Raji (cell line): ENCODE data around the gene EDA.

Experiments used
- POLR2A ChIP-seq: IDR thresholded peaks from 2 replicates; pipeline ENCODE4 v1.6.1; 2011; ENCODE audit warnings: low read depth, low read length, control low read depth; ENCODE audit not compliant: insufficient read depth

EDA gene

DNA sequence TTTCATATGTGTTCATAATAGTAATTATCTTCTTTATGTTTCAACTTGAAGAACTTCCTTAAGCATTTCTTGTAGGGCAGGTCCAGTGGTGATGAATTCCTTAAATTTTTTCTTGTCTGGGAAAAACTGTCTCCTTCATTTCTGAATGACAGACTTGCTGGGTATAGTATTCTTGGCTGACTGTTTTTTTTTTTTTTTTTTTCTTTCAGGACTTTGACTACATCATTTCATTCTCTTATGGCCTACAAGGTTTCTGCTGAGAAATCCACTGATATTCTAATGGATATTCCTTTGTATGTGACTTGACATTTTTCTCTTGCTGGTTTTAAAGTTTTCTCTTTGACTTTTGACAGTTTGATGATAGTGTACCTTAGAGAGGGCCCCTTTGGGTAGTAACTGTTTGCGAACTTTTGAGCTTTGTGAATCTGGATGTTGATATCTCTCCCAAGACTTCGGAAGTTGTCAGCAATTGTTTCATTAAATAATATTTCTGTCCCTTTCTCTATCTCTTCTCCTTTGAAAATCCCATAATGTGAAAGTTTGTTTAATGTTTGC lies 54.2 kb downstream of the EDA start:
- TF ChIP-seq POLR2A, result no peak

DNA sequence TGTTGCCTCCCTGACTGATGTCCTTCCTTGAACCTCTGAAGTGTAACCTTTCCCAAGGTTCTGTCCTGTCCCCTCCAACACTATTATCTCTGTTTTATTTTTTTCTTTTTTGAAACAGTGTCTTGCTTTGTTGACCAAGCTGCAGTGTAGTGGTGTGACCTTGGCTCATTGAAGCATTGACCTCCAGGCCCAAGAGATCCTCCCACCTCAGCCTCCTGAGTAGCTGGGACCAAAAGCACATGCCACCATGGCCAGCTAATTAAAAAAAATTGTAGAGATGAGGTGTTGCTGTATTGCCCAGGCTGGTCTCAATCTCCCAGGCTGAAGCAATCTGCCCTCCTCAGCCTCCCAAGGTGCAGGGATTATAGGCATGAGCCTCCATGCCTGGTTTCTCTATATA lies 59.0 kb downstream of the EDA start:
- no peak for TF ChIP-seq POLR2A

DNA sequence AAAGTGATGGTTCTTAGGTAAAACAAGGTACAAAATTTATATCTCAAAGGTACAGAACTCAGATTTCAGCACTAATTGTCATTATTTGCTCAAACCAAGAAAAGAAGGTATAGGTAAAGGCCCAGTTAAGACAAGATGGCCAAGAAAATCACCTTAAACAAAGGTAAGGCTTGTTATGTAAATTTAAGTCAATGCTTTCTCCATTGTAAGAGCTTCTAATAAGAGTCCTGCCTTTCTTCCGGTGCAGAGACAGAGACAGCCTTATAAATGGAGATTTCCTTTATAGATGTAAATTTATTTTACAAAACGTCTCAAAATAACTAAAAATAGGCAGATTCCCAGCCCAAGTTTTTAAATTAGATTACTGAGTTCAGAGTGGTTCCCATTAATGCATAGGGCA lies 89.9 kb downstream of the EDA start:
- TF ChIP-seq POLR2A, result no peak

DNA sequence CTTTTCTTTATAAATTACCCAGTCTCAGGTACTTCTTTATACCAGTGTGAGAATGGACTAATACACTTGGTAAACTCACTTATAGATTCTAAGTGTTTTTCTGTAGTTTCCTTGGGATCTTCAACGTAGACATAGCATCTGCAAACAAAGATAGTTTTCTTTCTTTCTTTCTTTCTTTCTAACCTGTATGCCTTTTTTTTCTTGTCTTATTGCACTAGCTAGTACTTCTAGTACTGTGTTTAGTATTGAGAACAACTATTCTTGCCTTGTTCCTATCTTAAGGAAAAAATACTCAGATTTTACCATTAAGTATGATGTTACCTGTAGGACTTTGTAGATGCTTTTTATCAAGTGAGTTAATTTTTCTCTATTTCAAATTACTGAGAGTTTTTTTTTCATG lies 102.2 kb downstream of the EDA start:
- TF ChIP-seq POLR2A, result no peak

DNA sequence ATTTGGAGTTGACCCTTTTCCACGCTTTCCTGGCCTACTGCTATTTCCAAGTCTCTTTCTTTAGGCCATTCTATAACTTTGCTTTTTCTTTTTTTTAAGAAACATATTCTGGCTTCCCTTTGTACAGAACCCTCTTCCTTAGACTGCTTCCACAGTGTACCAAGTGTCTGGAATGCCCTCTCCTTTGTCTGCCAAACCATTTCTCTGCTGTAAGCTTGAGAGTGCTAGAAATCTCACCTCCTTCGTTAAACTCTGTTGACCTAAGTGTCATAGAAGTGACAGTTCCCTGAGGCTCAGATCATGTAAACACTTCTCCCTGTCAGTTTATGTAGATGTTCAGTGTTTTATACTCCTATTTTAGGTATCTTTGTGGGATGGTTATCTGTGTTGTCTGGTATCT lies 108.4 kb downstream of the EDA start:
- TF ChIP-seq POLR2A, result no peak

DNA sequence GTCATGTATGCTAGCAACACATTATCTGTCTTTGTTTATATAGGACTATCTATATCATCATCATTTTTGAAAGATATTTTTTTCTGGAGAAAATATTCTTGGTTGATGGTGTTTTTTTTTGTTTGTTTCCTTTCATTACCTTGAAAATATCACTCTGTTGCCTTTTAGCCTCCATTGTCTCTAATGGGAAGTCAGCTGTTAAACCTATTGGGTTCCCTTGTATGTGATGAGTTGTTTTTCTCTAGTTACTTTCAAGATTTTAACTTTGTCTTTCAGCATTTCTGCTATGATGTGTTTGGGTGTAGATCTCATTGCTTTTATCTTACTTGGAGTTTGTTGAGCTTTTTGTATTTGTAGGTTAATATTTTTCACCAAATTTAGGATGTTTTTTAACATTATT lies 124.4 kb downstream of the EDA start:
- TF ChIP-seq POLR2A, result no peak

DNA sequence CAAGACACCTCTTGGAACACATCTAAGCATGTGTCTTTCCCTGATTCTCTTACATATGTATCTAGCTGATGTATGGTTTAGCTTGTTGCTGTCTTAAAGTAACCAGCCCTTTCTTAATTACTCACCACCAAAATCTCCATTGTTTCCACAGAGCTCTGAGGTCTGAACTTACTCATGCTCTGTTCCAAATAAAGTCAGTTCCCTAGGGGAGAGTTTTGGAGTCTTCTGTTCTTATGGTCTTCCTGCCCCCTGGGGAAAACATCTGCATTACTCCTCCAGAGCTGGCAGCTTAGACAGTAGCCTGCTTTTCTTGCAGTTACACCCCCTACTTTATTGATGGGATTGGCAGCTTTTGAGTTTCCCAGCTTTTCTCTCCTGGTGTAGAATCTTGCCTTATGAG lies 125.8 kb downstream of the EDA start:
- TF ChIP-seq POLR2A, result no peak

DNA sequence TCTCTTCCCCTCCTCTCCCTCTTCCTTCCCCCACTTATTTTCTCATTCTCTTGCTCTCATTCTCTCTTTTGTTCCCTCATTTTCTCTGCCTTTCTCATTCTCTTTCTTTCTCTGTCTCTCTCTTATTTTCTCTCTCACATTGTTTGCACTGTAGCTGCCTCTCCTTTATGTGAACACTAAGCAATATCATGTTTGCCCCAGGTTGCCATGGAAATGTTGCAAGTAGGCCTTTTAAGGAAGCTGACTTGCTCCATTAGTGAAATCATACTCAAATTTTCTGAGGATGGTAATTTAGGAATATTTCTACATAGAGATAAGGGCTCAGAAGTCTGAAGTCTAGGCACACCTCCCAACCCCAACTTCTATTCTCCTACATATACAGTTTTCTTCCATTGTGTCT lies 130.1 kb downstream of the EDA start:
- TF ChIP-seq POLR2A, result no peak

DNA sequence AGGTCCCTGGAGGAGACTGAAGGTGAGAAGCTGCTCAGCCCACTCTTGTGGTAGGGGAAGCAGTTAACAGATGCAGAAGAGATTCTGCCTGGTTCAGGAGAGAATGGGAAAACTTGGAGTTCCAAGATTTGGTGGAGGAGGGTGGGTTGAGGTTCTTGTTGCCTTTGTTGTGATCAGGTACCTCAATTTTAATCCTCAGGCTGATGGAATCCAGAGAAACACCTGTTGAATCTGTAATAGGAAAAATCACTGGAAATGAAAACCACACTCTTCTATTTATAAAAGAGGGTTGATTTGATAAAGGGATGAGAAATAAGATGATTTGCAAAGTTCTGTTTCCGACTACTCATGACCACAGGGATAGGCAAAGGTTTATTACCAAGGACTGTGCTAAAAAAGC lies 132.1 kb downstream of the EDA start:
- TF ChIP-seq POLR2A, result no peak

DNA sequence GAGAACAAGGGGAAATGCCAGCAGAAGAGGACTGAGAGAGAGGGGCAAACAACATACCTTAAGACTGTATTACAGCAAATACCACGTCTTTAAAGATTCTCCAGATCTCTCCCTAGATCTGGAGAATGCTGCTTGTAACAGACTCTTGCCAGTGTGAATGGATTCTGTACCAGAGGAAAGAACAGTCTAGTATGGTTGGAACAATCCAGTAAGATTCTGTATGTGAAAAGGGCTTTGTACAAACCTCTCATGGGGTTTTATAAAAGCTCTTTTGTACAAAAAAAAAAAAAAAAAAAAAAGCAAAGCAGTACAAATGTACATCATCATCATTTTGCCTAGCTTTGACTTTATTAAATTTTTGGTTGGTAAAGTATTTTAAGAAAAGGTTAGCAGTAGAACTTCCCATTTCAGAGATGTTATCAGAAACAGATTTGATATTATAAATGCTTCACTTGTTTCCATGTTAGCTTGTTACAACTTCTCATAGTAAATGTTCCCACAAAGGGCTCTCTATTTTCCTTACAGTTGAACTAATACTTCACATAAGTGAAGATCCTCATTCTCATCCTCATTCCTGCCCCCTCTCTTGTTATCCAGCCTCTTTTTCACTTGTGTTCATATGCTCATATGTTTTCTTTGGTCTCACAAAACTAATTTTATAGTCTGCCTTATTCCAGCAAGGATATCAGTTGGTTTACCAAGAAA lies 144.2 kb downstream of the EDA start:
- TF ChIP-seq POLR2A, result no peak

DNA sequence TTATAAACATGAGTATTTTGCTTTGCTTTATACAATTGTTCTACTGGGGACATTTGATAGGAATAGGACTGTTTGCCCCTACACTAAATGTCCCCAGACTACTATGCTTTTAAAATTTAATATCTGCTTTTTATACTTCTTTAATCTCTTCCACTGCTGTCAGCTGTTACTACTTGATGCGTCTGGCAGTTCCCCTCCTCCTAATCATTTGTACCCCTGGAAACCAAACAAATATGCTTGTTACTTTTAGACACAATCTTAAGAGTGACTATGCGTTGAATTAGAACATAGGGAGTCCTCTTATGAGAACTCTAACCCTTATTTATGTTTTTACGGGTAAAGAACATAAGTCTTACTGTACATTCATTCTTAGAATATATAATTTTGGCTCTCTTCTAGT lies 145.7 kb downstream of the EDA start:
- TF ChIP-seq POLR2A, result no peak

DNA sequence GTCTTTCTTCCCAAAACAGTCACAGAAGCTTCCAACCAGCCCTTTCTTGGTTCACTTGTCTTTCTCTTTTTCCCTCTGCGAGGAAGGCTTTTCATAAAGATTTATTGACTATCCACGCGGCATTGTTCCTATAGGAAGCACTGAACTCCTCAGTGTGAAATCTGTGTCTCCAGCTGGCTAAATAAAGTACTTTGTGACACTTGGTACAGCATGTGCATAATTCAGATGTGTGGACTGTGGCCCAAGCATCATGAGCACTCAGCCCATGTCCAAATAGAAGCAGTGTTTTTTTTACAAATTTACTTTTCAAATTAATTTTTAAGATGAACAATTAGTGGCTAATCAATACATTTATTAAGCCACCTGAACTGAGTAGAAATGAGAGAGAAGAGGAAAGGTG lies 146.4 kb downstream of the EDA start:
- TF ChIP-seq POLR2A, result no peak

DNA sequence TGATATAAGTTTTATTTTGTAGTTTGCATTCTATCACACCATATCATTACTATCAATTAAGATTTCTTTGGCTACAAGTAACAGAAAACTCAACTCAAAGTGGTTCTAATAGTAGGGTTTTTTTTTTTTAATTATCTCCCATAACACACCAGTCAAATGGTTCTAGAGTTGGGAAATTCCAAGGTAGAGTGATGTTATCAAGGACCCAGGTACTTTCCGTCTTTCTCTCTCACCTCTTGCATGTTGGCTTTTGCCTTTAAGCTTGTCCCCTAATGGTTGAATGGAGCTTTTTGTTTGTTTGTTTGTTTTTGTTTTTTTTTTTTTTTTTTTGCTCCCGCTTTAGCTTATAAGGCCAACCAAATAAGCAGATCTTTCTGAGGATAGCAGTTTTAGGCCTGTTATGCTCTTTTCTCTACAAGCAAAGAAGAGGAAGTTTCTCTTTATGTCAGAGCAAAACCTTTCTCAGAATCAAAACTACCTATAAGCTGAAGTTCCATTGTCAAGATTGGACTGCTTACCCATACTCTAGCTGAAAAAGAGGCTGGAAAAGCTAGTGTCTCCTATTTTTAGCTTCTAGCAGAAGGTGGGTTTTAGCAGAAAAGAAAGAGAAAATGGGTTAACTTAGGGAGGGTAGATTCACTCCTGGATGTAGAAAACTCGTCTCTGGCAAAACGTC lies 177.5 kb downstream of the EDA start:
- no peak for TF ChIP-seq POLR2A

DNA sequence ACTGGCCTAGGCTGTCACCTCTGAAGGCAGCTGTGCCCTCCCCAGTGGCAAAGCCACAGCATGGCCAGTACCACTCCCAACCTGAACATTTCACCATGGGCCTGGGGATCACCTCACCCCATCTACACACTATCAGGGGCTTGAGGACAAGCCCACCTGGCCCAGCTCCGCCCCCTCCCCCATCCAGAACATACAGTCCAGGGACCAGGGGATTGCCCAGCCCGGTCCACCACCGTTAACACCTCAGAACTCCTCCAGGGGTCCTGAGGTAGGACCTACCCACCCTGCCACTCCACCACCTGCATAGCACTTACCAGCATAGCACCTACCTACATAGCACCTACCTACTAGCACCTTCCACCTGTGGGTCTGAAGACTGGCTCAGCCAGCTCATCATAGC lies 179.8 kb downstream of the EDA start:
- TF ChIP-seq POLR2A, result no peak

DNA sequence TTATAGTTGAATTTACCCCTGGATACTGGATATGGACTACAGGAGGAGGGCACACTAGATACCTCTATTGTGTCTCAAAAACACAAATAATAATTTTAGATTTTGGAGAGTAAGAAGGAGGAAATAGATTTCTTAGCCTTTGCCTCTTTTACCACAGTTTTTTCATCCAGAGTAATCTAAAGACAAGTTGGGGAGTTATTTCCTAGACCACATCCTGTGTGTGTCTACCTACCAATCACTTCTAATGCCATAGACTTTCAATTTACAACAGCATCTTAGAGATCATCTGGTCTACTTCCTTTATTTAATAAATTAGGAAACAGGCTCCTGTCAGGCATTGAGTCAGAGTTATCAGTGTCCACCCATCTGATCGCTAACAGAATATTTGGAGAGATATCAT lies 191.5 kb downstream of the EDA start:
- TF ChIP-seq POLR2A, result no peak

DNA sequence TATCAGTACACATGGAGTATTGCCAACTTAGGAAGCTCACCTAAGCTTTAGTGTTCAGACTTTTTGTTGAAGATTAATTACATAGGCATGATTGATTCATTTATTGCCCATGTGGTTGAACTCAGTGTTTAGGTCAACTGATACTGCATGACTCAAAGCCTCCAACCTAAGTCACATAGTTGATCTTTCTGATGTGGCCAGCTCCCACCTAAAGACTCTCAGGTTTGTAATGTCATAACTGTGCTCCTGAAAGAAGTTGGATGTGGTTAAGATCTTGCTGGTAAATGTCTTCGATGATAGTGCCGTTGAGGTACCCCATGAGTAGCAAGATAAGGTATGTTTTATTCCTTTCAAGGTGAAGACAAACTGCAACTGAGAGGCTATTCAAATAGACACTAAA lies 192.5 kb downstream of the EDA start:
- no peak for TF ChIP-seq POLR2A

DNA sequence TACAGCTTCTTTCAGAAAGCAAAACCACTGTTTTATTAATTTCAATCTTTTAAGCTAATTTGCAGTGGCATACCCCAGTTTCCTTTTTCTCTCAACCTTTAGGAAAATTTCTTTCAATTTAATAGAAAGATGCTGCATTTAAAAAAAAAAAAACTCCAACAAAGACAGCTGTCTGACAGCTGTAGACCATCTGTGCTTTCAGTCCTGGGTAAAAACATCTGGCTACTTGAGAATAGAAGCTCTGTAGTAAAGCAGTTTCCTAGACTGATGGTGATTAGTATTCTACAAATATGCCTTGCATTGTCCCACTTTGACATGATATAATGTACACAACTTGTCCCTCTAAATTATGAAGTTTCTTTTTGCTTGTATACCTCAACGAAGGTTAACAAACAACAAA lies 197.8 kb downstream of the EDA start:
- TF ChIP-seq POLR2A, result no peak
